Cardiac muscle cell (in vitro differentiated cells and primary cell): Measurements from ENCODE around the gene PLXND1. TPM values are rescaled to one million over a fixed set of nuclear protein-coding genes. Genes with fewer than 3 reads are reported as not detected.
A peak's percentile ranks its signal among the peaks of the same experiment; 100 is the strongest.

ENCODE experiments used
- DNase-seq, 2 donors: peaks; one replicate each; pipeline versions ENCODE4 v3.0.0 to v3.0.0-alpha.2; 2010 to 2017; ENCODE audit warnings: low read depth in 1 of 2, low spot score in 1 of 2
- H3K27ac ChIP-seq: fragments of 200-600 bp; sonication (generic); 2 replicates; pipeline ENCODE4 v1.5.1; 2016
- H3K27me3 ChIP-seq: fragments of 200-600 bp; sonication (generic); 2 replicates; pipeline ENCODE4 v1.6.0; 2016; ENCODE audit warnings: control low read depth
- H3K36me3 ChIP-seq: fragments of 200-600 bp; sonication (generic); 2 replicates; pipeline ENCODE4 v1.5.1; 2016; ENCODE audit warnings: control low read depth
- H3K4me1 ChIP-seq: fragments of 200-600 bp; sonication (generic); 2 replicates; pipeline ENCODE4 v1.8.1; 2017; ENCODE audit warnings: low read depth, mild to moderate bottlenecking, mixed run types
- H3K4me3 ChIP-seq: fragments of 200-600 bp; sonication (generic); 2 replicates; pipeline ENCODE4 v1.5.1; 2016; ENCODE audit warnings: mild to moderate bottlenecking
- H3K9me3 ChIP-seq: fragments of 200-600 bp; sonication (generic); 2 replicates; pipeline ENCODE4 v1.5.1; 2017; ENCODE audit warnings: low read depth, mild to moderate bottlenecking, control low read depth
- CTCF ChIP-seq: IDR thresholded peaks from 2 replicates; pipeline ENCODE4 v1.5.1; 2012; ENCODE audit warnings: low read depth, mild to moderate bottlenecking, low read length
- polyA plus RNA-seq: library from polyadenylated mRNA; unstranded; fragments of >200 nt; fragmentation: Nextera tagmentation; extraction: Ambion mirVana; gene quantifications from 2 replicates; pipeline ENCODE4 v1.2.1, GENCODE V29; 2016
- total RNA-seq: library from RNA; depleted of rRNA; stranded (reverse); fragments of >200 nt; gene quantifications from 2 replicates; pipeline ENCODE4 v1.2.3, GENCODE V29; 2016

The PLXND1 gene
- total and polyA plus RNA-seq, 2 experiments from 2014 or later, result 15.0 to 56.5 TPM

- Histone ChIP-seq H3K27me3 (no peaks in the 10 kb centered on the region), H3K9me3 (no peaks in the 10 kb centered on the region), H3K4me1 (peaks cover 7% of the 10 kb centered on the region), H3K27ac (no peak overlapping the region), H3K4me3 (no peak overlapping the region), H3K36me3 (no peaks in the 10 kb centered on the region)
- DNase-seq, result no peak
- TF ChIP-seq CTCF, result no peak
Measured at GRCh38 chr3:129514563-129514962, 91.9 kb downstream of the PLXND1 start.

- Histone ChIP-seq H3K4me3 (no peak overlapping the region), H3K27ac (peak overlapping the region; percentile 16), H3K9me3 (no peaks in the 10 kb centered on the region), H3K4me1 (peaks cover 7% of the 10 kb centered on the region), H3K36me3 (no peaks in the 10 kb centered on the region), H3K27me3 (no peaks in the 10 kb centered on the region)
- no peak for DNase-seq
- no peak for TF ChIP-seq CTCF
Measured at GRCh38 chr3:129514110-129514509, 92.4 kb downstream of the PLXND1 start.

DNA sequence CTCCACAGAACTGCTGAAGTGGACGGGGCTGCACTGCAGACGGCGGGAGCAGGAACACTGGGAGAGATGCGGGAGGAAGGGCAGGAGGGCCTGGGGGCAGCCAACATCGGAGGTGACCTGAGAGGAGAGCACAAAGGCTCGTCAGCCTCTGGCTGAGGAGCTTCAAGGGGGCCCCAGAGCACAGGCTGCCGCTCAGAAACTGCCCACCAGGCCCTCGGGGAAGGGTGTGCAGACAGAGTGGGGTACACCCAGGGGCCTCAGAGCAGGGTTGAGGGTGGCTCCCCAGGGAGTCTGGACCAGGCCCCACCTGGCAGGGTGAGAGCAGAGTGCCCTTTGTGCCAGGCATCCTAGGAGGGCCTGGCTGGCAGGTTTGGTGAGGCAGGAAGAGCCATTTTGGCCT lies 92.8 kb downstream of the PLXND1 start:
- Histone ChIP-seq H3K4me1 (peaks cover 7% of the 10 kb centered on the region), H3K4me3 (no peak overlapping the region), H3K27me3 (no peaks in the 10 kb centered on the region), H3K9me3 (no peaks in the 10 kb centered on the region), H3K27ac (peak overlapping the region; percentile 16), H3K36me3 (no peaks in the 10 kb centered on the region)
- no peak for DNase-seq
- no peak for TF ChIP-seq CTCF

DNA sequence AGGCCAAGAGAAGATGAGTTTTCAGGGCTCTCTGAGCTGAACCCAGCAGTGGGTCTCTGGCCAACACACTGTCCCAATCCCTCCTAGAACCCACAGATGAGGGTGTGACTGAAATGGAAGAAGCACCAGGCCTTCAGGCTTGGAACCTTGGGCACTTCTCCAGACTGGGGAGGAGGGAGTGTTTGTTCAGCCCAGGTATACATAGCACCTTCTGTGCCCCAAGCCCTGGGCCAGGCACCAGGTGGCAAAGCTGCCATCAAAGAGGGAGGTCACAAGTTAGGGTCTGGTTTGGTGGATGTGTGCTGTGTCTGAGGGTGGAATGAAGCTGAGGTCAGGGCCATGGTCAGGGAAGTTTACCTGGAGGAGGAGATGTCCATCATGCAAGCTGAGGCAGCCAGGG lies 93.9 kb downstream of the PLXND1 start:
- Histone ChIP-seq H3K27ac (no peak overlapping the region), H3K27me3 (no peaks in the 10 kb centered on the region), H3K4me3 (no peak overlapping the region), H3K4me1 (peaks cover 7% of the 10 kb centered on the region), H3K9me3 (no peaks in the 10 kb centered on the region), H3K36me3 (no peaks in the 10 kb centered on the region)
- DNase-seq, result no peak
- no peak for TF ChIP-seq CTCF

DNA sequence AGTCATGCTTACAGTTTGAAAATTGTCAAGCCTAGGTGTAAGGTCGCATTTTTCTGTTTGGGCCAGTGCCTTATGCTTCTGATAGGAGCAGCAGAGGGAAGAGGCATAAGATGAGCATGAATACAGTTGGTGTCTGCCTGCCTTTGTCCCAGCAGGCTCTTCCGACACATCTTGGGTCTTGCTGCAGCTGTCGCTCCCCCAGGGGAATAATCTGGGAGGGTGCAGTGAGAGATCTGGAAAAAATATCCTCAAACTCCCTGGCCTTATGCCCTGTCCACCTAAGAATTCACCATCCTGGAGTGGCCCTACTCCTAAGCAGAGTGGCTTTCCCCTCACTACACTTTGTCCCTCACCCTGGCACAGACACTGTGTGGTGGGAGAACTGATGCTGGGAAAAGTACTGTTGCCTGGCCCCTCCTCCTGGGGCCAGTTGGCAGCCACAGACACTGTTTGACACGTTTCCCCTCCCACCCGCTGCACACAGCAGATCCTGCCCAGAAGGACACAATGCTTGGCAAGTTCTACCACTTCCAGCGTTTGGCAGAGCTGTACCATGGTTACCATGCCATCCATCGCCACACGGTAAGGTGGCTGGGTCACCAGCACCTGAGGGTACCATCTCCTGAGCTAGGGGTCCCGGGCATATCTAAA lies 99.2 kb downstream of the PLXND1 start:
- Histone ChIP-seq H3K27me3 (no peaks in the 10 kb centered on the region), H3K9me3 (no peaks in the 10 kb centered on the region), H3K4me1 (peaks cover 25% of the 10 kb centered on the region), H3K27ac (no peak overlapping the region), H3K36me3 (no peaks in the 10 kb centered on the region), H3K4me3 (no peak overlapping the region)
- no peak for DNase-seq
- no peak for TF ChIP-seq CTCF
